Adrenal gland (tissue), 12 donors: ENCODE data around the gene RBM5. TPM values are rescaled to one million over a fixed set of nuclear protein-coding genes. Genes with fewer than 3 reads are reported as not detected.

ENCODE experiments used
- DNase-seq, 7 donors: peaks; one replicate each; pipeline ENCODE4 v3.0.0-alpha.2; 2019 to 2020
- H3K27ac ChIP-seq, 5 donors: fragments of 200-600 bp; sonication (generic) in 4 of 5; 1 replicate in 3 of 5; 2 replicates in 2 of 5; pipeline versions ENCODE4 v1.5.1 to v1.8.0; 2016 to 2020; ENCODE audit warnings: mild to moderate bottlenecking in 1 of 5
- H3K27me3 ChIP-seq: fragments of 200-600 bp; 2 replicates; pipeline ENCODE4 v1.8.0; 2021
- H3K36me3 ChIP-seq, 2 donors: fragments of 200-600 bp; replicated peaks in 1 of 2; 1 replicate in 1 of 2; 2 replicates in 1 of 2; pipeline versions ENCODE4 v1.5.1 to v1.8.0; 2018 to 2022
- H3K4me1 ChIP-seq, 2 donors: fragments of 200-600 bp; replicated peaks in 1 of 2; 1 replicate in 1 of 2; 2 replicates in 1 of 2; pipeline versions ENCODE4 v1.5.1 to v1.8.0; 2018 to 2021
- H3K4me3 ChIP-seq, 4 donors: fragments of 200-600 bp; sonication (generic) in 3 of 4; one replicate each; pipeline ENCODE4 v1.5.1; 2016 to 2018
- H3K9me3 ChIP-seq, 3 donors: fragments of 200-600 bp; sonication (generic) in 1 of 3; replicated peaks in 1 of 3; 1 replicate in 2 of 3; 2 replicates in 1 of 3; pipeline versions ENCODE4 v1.5.1 to v1.8.0; 2016 to 2021
- POLR2A ChIP-seq, 2 donors: fragments of 450-650 bp; IDR thresholded peaks; one replicate each; pipeline ENCODE4 v1.6.1; 2017; ENCODE audit warnings: antibody characterized with exemption in 2 of 2, mild to moderate bottlenecking in 2 of 2, moderate library complexity in 1 of 2
- WGBS, 4 donors: extraction: QIAGEN DNeasy Blood & Tissue Kit in 2 of 4; methylation state at CpG; one replicate each; pipeline versions ENCODE4 v1.1.5 to v1.1.7; 2013 to 2017; 5-methylcytosine and 5-hydroxymethylcytosine counted together
- intact Hi-C, 2 donors: fragments of 100-400 bp; cut with DNase I; formaldehyde crosslinking; loops; one replicate each; pipeline versions ENCODE4 v1.14.1 to v1.15.0; 2022 to 2023
- polyA plus RNA-seq, 3 donors: library from polyadenylated mRNA; stranded (reverse); fragments of 200-250 nt in 2 of 3; fragments of 350-450 nt in 1 of 3; fragmentation: Illumina TruSeq in 1 of 3; extraction: RNeasy Lipid Tissue Mini Kit (QIAGEN cat#74804) in 1 of 3; gene quantifications; one replicate each; pipeline ENCODE4 v1.2.3, GENCODE V29; 2013 to 2014
- total RNA-seq, 9 donors: library from RNA; depleted of rRNA in 4 of 9; stranded (reverse); fragments of >200 nt in 4 of 9; fragments of 120-200 nt in 1 of 9; fragmentation: NEBNext Ultra II Directional in 1 of 9; extraction: Animal tissue kit (Norgen Biotek cat#: 25700) in 1 of 9; gene quantifications; one replicate each; pipeline versions ENCODE4 v1.1.0 to v1.2.4, GENCODE V29; 2013 to 2023
- TF ChIP-seq, protein P1 (sequence below), 6 experiments: fragments of 450-650 bp in 4 of 6; fragments of 200-600 bp in 2 of 6; sonication (generic) in 1 of 6; IDR thresholded peaks; 1 replicate in 5 of 6; 2 replicates in 1 of 6; pipeline versions ENCODE4 v1.5.1 to v1.8.0; 2016 to 2021; ENCODE audit warnings: antibody characterized with exemption in 6 of 6, mild to moderate bottlenecking in 2 of 6, moderate library complexity in 1 of 6
- donor health status: healthy with polysubstance abuse.
- donor health status: Bipolar disorder and iron deficiency.
- donor health status: DM: yes; HTN: yes; CAD: no.
- donor health status: DM: no; HTN: no; CAD: no.
- donor health status: DM: no; HTN: no; CAD: no.
- donor health status: DM: yes; HTN: yes; CAD: no.

Gene RBM5
- total and polyA plus RNA-seq, 12 donors: 51.9 to 224 (median 115) TPM

- no peak for DNase-seq
- intact Hi-C loops: loop anchor here (10.0 kb wide), 2 partner anchors 154 to 164 kb away; partner anchors contain the start of gene LSMEM2 (in 1 of the 2)
- Histone ChIP-seq H3K4me3 (no peak overlapping the region), H3K27me3 (no peaks in the 10 kb centered on the region), H3K27ac (no peak overlapping the region), H3K4me1 (no peaks in the 10 kb centered on the region), H3K36me3 (peaks cover 0 to 52% of the 10 kb centered on the region in 2 donors), H3K9me3 (no peaks in the 10 kb centered on the region)
- WGBS, 4 donors: 73 to 82% (median 78%) methylated on average over 7 to 10 of the region's 10 CpGs
- no peak for TF ChIP-seq POLR2A (IDR thresholded peaks at IDR 0.05)
- TF ChIP-seq, protein P1, sequence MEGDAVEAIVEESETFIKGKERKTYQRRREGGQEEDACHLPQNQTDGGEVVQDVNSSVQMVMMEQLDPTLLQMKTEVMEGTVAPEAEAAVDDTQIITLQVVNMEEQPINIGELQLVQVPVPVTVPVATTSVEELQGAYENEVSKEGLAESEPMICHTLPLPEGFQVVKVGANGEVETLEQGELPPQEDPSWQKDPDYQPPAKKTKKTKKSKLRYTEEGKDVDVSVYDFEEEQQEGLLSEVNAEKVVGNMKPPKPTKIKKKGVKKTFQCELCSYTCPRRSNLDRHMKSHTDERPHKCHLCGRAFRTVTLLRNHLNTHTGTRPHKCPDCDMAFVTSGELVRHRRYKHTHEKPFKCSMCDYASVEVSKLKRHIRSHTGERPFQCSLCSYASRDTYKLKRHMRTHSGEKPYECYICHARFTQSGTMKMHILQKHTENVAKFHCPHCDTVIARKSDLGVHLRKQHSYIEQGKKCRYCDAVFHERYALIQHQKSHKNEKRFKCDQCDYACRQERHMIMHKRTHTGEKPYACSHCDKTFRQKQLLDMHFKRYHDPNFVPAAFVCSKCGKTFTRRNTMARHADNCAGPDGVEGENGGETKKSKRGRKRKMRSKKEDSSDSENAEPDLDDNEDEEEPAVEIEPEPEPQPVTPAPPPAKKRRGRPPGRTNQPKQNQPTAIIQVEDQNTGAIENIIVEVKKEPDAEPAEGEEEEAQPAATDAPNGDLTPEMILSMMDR (IDR thresholded peaks at IDR 0.05): no peak
These were observed 31.8 kb downstream of the RBM5 start for GRCh38 chr3:50120364-50121071.

GRCh38 chr3:50121072-50122032, 32.6 kb downstream of the RBM5 start:
- Histone ChIP-seq H3K9me3 (no peaks in the 10 kb centered on the region), H3K27me3 (no peaks in the 10 kb centered on the region), H3K27ac (no peak overlapping the region), H3K4me1 (no peaks in the 10 kb centered on the region), H3K36me3 (peaks cover 0 to 44% of the 10 kb centered on the region in 2 donors), H3K4me3 (no peak overlapping the region)
- intact Hi-C loops: loop anchor here (2.0 to 10.0 kb wide), 4 partner anchors 69 to 163 kb away; partner anchors contain the start of genes GNAT1 (in 1 of the 2) and LSMEM2 (in 1 of the 2)
- WGBS, 4 donors: 20 to 34% (median 29%) methylated on average over 7 to 13 of the region's 13 CpGs
- DNase-seq: peak; percentile 71 to 87 (median 76)
- TF ChIP-seq, protein P1 (IDR thresholded peaks at IDR 0.05): peak; percentile 75 to 88 (median 84)
- TF ChIP-seq POLR2A (IDR thresholded peaks at IDR 0.05): no peak

DNA sequence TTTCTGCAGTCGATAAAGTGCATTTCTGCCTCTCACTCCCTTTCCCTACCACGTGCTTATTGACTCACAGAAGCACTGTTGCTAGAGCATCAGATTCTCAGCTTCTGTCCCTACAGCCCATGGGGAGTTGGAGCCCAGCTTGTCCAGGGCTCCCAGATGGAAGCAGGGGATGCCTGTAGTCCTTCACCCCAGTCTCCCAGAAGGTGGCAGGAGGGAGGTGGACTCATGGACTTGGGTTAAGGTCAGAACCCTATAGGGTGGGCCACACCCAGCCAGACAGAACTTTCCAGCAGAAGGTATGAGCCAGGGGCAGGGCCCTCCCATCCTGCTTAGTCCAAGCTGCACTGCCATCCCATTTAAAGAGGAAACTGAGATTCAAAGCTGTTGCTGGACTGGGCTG, 33.4 kb downstream of the RBM5 start:
- TF ChIP-seq, protein P1 (IDR thresholded peaks at IDR 0.05): no peak
- TF ChIP-seq POLR2A (IDR thresholded peaks at IDR 0.05): no peak
- no peak overlapping the region for H3K4me3 ChIP-seq
- WGBS, 4 donors: 74 to 81% (median 76%) methylated on average over 2 of the region's 2 CpGs
- H3K27ac ChIP-seq: no peak overlapping the region
- no peaks in the 10 kb centered on the region for H3K27me3 ChIP-seq
- no peaks in the 10 kb centered on the region for H3K9me3 ChIP-seq
- DNase-seq: no peak
- intact Hi-C loops: loop anchor here (2.0 to 10.0 kb wide), 4 partner anchors 69 to 163 kb away; partner anchors contain the start of genes GNAT1 (in 1 of the 2) and LSMEM2 (in 1 of the 2)
- H3K36me3 ChIP-seq: peaks cover 0 to 36% of the 10 kb centered on the region in 2 donors
- no peaks in the 10 kb centered on the region for H3K4me1 ChIP-seq
